GM12878 (cell line): Measurements from ENCODE around the gene DYNLL1. TPM values are rescaled to one million over a fixed set of nuclear protein-coding genes. Genes with fewer than 3 reads are reported as not detected.

Source experiments
- CBX5 ChIP-seq: sonication (generic); IDR thresholded peaks from 2 replicates; pipeline ENCODE4 v1.6.1; 2016; ENCODE audit warnings: low read depth, moderate library complexity, mild to moderate bottlenecking, inconsistent platforms
- CHD2 ChIP-seq: IDR thresholded peaks from 2 replicates; pipeline ENCODE4 v1.6.1; 2011; ENCODE audit warnings: low read depth, low read length, improper control_type of control experiment, borderline replicate concordance
- EGR1 ChIP-seq, 2 experiments: IDR thresholded peaks; 1 replicate in 1 of 2; 2 replicates in 1 of 2; pipeline ENCODE4 v1.6.1; 2011 to 2012; ENCODE audit warnings: low read depth in 2 of 2, low read length in 2 of 2, borderline replicate concordance in 1 of 2, mild to moderate bottlenecking in 1 of 2, moderate library complexity in 1 of 2
- EP300 ChIP-seq, 2 experiments: fragments of 150-350 bp in 1 of 2; IDR thresholded peaks; 2 replicates each; pipeline ENCODE4 v1.6.1; 2011 to 2012; ENCODE audit warnings: low read depth in 2 of 2, low read length in 2 of 2, borderline replicate concordance in 1 of 2, improper control_type of control experiment in 1 of 2, inconsistent platforms in 1 of 2; ENCODE audit not compliant: control insufficient read depth in 1 of 2
- MTA3 ChIP-seq: IDR thresholded peaks from 2 replicates; pipeline ENCODE4 v1.6.1; 2012; ENCODE audit warnings: low read length, inconsistent platforms, borderline replicate concordance
- NR2F1 ChIP-seq: fragments of 450-650 bp; conservative IDR thresholded peaks from 2 replicates; pipeline ENCODE4 v1.6.1; 2017; ENCODE audit warnings: mild to moderate bottlenecking
- RB1 ChIP-seq: fragments of 450-650 bp; formaldehyde crosslinking; IDR thresholded peaks from 2 replicates; pipeline ENCODE4 v1.6.1; 2017; ENCODE audit warnings: mild to moderate bottlenecking, borderline replicate concordance
- SREBF2 ChIP-seq: IDR thresholded peaks from 2 replicates; pipeline ENCODE4 v1.6.1; 2012; ENCODE audit warnings: mild to moderate bottlenecking, low read length
- ZNF687 ChIP-seq: fragments of 450-650 bp; IDR thresholded peaks from 2 replicates; pipeline ENCODE4 v1.6.1; 2017; ENCODE audit warnings: mild to moderate bottlenecking, moderate library complexity
- polyA plus RNA-seq, 11 experiments: library from polyadenylated mRNA; depleted of rRNA in 4 of 11; unstranded in 6 of 11; stranded (reverse) in 5 of 11; fragments of >200 nt; fragmentation: Nextera tagmentation in 4 of 11; fragmentation: Illumina TruSeq in 1 of 11; extraction: Ambion mirVana in 4 of 11; extraction: Trizol in 1 of 11; gene quantifications; 1 replicate in 1 of 11; 2 replicates in 10 of 11; pipeline versions ENCODE4 v1.2.1 to v1.2.3, GENCODE V29; 2011 to 2016; ENCODE audit warnings: inconsistent platforms in 2 of 11, missing spikeins in 2 of 11, low read depth in 1 of 11
- total RNA-seq, 4 experiments: library from RNA; depleted of rRNA in 3 of 4; stranded (reverse); fragments of >200 nt in 3 of 4; fragmentation: Illumina TruSeq in 1 of 4; extraction: Trizol in 1 of 4; gene quantifications; 2 replicates each; pipeline versions ENCODE4 v1.2.1 to v1.2.3, GENCODE V29; 2013 to 2021

The DYNLL1 gene
- total and polyA plus RNA-seq, 10 of the 15 experiments (the other 5 are each of a cell fraction or from before 2014, with no cell fraction given): 239 to 796 (median 379) TPM

DNA sequence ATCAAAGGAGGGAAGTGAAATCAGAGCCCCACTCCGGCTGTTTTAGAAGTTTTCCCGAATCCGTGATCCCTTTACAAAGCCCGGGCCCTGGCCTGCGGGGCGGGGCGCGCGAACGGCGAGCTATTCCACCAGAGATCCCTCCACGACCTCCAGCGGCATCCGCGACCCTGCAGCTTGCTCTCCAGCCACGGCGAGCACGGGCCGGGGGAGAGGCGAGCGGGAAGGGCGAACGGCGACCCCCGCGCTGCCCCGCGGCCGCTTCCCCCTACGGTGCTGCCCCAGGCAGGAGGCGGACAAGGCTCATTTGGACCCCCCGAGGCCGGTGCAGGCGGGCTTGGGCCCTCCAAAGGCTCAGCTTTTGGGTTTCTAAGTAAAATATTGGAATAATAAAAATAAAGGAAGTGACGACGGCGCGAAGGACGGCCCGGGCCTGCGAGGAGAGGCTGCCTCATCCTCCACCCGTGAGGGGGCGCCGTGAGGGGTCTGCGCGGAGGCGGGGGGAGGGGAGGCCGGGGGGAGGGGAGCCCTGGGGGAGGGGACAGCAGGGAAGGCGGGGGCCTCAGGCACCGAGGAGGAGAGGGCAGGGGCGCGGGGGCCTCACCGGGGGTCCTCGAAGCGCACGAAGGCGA is 27.0 kb upstream of the DYNLL1 start (continued):
- TF ChIP-seq ZNF687 (no peak), EGR1 (IDR thresholded peaks at IDR 0.05; ENCODE audit: borderline replicate concordance in 1 of 2, low read depth in 2 of 2, low read length in 2 of 2) (peak in 1 of 2 experiments; percentile 55; a peak in 1 of 3 replicates), RB1 (no peak), CHD2 (0 out of 2 replicates have a peak, but pooled peaks have one; percentile 42), CBX5 (peak; percentile 20; the same call in 1 of the 2 replicates), NR2F1 (0 out of 2 replicates have a peak, but pooled peaks have one; percentile 10), EP300 (IDR thresholded peaks at IDR 0.05; ENCODE audit: borderline replicate concordance in 1 of 2, control insufficient read depth in 1 of 2, low read depth in 2 of 2, low read length in 2 of 2) (no peak), SREBF2 (no peak), MTA3 (no peak)
- TF ChIP-seq, all 136 proteins: peak for 8
